HG03432 (cell line): Measurements from ENCODE around the gene GDF7.
"Not testable (repeated sequence)": the region's sequence is repeated elsewhere in the genome, so short reads cannot be mapped to it uniquely, and the experiment has no call there.

Source experiments
- ATAC-seq: cut with Tn5 transposase; IDR thresholded peaks from one replicate; pipeline ENCODE4 v1.9.1; 2021; ENCODE audit warnings: mild to moderate bottlenecking, moderate library complexity; ENCODE audit not compliant: unreplicated experiment

Gene GDF7

GRCh38 chr2:20693317-20693716, 26.4 kb downstream of the GDF7 start:
- no peak for ATAC-seq

DNA sequence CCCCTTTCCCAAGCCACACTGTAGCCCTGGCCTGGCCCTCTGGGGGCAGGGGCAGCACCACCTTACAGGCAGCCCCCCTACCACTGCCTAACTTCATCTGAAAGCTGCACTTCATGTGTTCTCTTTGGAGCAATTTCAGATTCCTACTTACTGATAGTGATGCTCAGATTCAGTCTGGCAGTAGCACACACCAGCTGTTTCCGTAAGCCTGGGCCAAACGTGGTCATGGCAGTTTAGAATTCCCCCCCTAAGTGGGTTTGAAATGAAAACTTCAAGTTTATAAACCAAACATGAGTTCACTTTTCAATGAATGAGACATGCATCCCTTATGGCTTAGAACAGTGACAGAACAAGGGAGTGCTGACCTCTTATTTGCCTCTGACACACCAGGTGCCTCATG, 29.4 kb downstream of the GDF7 start:
- no peak for ATAC-seq

GRCh38 chr2:20697322-20697934, 30.5 kb downstream of the GDF7 start:
- ATAC-seq = no peak

DNA sequence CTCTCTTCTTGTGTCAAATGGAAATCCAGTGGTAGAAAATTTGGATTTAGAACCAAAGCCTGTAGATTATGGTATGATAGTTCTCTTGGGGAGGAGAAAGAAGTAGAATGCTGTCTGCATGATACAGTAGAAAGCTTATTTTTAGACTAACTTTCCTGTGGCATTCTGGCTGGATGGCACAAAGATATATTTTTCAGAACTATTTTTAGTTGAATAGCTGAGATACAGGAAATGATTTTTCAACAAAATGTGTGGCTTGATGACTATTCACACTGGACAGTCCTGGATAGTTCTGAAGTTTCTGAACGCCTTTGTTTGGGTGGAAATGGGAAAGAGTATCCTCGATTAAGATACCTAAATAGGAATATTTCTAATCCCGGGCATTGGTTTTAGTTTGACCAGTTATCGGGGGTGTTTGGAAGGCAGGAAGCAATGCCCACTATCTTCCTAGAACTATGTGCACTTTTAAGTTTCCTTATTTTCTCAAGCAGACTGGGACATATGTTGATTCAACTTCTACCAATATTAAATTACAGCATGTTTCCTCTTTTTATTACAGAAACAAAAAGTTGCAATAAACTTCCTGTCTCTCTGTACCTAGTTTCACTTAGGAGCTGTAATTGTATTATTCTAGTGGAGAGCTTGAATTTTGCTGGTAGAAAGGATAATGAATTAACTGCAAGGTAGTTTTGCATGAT, 32.1 kb downstream of the GDF7 start:
- peak; percentile 53 for ATAC-seq

- ATAC-seq = no peak
Measured at GRCh38 chr2:20702563-20702962, 35.6 kb downstream of the GDF7 start.

DNA sequence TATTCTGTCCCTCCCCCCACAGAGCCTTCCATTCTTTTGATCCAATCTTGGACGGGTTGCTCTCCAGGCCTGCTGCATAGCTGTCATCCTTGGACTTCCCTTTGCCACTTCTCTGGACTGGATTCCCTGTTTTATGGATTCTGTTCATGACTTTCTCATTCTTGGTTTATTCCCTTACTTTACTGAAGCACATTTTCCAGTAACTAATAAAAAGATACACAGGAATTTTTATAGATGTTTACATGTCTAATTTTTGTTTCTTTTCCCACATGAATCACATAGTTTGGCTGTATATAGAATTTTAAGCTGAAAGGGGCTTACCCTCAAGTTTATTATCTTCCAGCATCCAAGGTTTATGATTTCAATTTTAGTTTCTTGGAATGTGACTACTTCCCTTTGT, 37.9 kb downstream of the GDF7 start:
- ATAC-seq = no peak

DNA sequence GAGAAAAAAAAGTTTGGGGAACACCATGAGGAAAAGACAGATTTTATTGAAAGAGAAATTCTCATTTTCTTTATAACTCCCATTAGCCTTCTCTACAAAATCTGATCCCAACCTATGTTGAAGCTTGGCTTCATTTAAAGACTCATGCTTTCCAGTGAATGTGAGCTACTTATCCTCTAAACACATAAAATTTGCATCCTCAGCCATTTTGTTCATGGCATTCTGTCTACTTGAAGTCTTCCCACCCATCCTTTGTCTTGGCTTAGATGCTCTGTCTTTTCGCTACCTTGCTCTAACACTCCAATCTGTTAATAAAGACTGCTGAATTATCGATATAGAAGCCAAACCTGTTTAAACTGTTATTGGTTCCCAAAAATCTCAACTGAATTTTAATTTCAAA, 39.3 kb downstream of the GDF7 start:
- no peak for ATAC-seq

GRCh38 chr2:20706786-20707185, 39.8 kb downstream of the GDF7 start:
- ATAC-seq = no peak

DNA sequence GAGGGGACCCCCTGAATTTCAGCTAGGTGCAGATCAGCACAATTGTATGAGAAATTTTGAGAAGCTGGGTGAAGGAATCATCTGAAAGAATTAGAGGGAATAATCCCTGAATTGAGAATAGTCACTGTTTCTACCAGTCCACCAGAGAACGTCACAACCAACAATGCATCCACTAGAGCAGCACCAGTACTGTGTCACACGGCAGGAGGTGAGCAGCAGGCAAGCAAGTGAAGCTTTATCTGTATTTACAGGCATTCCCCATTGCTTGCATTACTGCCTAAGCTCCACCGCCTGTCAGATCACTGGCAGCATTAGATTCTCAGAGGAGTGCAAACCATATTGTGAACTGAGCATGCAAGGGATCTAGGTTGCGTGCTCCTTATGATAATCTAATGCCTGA, 40.7 kb downstream of the GDF7 start:
- no peak for ATAC-seq

GRCh38 chr2:20711641-20712040, 44.7 kb downstream of the GDF7 start:
- not testable (repeated sequence) for ATAC-seq

DNA sequence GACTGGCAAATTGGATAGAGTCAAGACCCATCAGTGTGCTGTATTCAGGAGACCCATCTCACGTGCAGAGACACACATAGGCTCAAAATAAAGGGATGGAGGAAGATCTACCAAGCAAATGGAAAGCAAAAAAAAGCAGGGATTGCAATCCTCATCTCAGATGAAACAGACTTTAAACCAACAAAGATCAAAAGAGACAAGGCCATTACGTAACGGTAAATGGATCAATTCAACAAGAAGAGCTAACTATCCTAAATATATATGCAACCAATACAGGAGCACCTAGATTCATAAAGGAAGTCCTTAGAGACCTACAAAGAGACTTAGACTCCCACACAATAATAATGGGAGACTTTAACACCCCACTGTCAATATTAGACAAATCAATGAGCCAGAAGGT, 46.6 kb downstream of the GDF7 start:
- not testable (repeated sequence) for ATAC-seq

- not testable (repeated sequence) for ATAC-seq
Measured at GRCh38 chr2:20714412-20714811, 47.5 kb downstream of the GDF7 start.

DNA sequence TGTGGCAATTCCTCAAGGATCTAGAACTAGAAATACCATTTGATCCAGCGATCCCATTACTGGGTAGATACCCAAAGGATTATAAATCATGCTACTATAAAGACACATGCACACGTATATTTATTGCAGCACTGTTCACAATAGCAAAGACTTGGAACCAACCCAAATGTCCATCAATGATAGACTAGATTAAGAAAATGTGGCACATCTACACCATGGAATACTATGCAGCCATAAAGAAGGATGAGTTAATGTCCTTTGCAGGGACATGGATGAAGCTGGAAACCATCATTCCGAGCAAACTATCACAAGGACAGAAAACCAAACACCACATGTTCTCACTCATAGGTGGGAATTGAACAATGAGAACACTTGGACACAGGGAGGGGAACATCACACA, 49.2 kb downstream of the GDF7 start:
- not testable (repeated sequence) for ATAC-seq

DNA sequence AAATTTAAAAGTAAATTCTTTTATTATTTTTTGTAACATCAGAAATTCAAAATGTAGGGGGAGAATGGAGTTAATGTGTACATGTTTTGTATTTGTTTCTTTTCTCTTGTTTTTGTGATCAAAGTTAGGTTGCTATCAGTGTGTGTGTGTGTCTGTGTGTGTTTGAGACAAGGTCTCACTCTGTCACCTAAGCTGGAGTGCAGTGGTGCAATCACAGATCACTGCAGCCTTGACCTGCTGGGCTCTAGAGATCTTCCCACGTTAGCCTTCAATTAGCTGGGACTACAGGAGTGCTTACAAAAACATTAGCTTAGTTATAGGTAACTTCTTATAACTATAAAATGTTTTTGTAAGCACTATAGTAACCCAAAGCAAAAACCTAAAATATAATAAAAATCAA, 50.7 kb downstream of the GDF7 start:
- ATAC-seq = no peak

DNA sequence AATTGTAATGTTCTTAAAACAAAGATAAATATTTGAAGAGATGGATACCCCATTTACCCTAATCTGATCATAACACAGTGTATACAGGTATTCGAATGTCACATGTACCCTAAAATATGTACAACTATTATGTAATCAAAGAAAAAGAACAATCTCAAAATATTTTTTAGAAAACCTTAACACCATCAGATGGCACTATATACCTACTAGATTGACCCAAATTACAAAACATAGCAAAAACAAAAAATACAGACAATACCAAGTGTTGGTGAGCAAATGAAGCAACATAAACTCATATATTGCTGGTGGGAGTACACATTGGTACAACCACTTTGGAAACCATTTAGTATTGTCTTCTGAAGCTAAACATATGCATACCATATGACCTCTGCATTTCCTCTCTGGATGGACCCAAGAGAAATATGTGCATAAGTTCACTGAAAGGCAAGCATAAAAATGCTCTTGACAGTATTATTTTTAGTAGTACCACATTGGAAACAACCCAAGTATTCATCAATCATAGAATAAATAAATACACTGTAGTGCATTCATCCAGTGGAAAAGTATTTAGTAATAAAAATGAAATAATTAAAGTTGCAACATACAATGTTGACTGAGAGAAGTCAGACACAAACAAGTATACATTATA, 55.8 kb downstream of the GDF7 start:
- ATAC-seq = no peak

- ATAC-seq = no peak
Measured at GRCh38 chr2:20723543-20723942, 56.6 kb downstream of the GDF7 start.

DNA sequence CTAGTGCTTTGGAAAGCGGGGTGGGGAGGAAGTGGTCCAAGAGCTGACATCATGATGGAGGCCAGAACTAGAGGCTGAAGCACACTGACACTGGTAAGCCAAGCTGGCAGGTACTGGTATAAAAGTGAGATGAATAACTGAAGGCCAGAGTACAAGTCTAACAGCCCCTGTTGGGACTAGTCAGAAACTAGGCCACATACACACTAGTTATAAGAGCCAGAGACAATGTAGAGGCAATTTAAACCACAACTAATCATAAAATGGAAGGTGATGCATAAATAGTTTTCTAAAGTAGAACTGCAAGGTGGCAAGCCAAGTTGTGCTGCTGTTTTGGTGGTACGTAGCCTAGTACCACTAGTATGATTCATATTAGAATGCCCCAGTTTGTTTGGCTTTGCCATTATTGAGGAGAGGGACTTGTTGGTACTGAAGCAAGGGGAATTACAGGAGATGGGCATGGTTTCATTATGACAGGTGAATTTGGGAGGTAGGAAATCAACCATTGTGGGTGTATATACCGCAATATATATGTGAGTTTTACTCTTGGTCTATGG, 57.6 kb downstream of the GDF7 start:
- no peak for ATAC-seq

GRCh38 chr2:20725782-20726181, 58.8 kb downstream of the GDF7 start:
- ATAC-seq = no peak

DNA sequence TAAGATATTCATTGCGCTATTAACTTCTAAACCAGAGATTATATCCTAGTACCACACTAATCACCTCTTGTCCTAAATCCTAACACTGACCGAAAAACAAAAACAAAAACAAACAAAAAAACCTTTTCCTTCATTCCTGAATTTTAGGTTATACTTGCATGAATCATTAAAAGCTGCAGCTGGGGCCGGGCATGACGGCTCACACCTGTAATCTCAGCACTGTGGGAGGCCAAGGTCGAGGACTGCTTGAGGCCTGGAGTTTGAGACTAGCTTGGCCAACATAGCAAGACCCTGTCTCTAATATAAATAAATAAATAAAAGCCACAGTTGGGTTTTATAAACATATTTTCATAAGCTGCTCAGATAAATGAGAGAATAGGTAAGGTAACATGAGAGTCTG, 60.0 kb downstream of the GDF7 start:
- ATAC-seq = no peak

GRCh38 chr2:20728114-20728758, 61.3 kb downstream of the GDF7 start:
- ATAC-seq = no peak
